ENCODE data around the gene SORL1.
"Not testable (repeated sequence)": the region's sequence is repeated elsewhere in the genome, so short reads cannot be mapped to it uniquely, and the experiment has no call there.

The SORL1 gene

GRCh38 chr11:121636800-121637176 is 184.7 kb downstream of the SORL1 start:
- H3K36me3 ChIP-seq: peaks cover 35% of the 10 kb centered on the region
- no peak for TF ChIP-seq CTCF (IDR thresholded peaks at IDR 0.05)
- H3K4me1 ChIP-seq (ENCODE audit: control insufficient read depth in 1 of 2, insufficient read depth in 1 of 2, low read depth in 1 of 2, low read length in 1 of 2): no peaks in the 10 kb centered on the region
- H3K4me3 ChIP-seq (ENCODE audit: low read depth in 1 of 2, low read length in 1 of 2): no peak overlapping the region
- H3K27ac ChIP-seq: no peak overlapping the region
- H3K27me3 ChIP-seq: no peaks in the 10 kb centered on the region
- no peaks in the 10 kb centered on the region for H3K9me3 ChIP-seq

GRCh38 chr11:121637587-121637986 is 185.5 kb downstream of the SORL1 start:
- H3K4me1 ChIP-seq (ENCODE audit: control insufficient read depth in 1 of 2, insufficient read depth in 1 of 2, low read depth in 1 of 2, low read length in 1 of 2); H3K9me3 ChIP-seq; H3K4me3 ChIP-seq (ENCODE audit: low read depth in 1 of 2, low read length in 1 of 2); H3K27me3 ChIP-seq; H3K27ac ChIP-seq: not testable (repeated sequence)
- peaks cover 27% of the 10 kb centered on the region for H3K36me3 ChIP-seq

GRCh38 chr11:121643479-121644186 is 191.5 kb downstream of the SORL1 start:
- H3K9me3 ChIP-seq: no peaks in the 10 kb centered on the region

GRCh38 chr11:121644187-121644512 is 192.0 kb downstream of the SORL1 start:
- Histone ChIP-seq H3K4me3 (ENCODE audit: low read depth in 1 of 2, low read length in 1 of 2) (no peak overlapping the region), H3K36me3 (peaks cover 5% of the 10 kb centered on the region), H3K27ac (no peak overlapping the region), H3K27me3 (no peaks in the 10 kb centered on the region), H3K4me1 (ENCODE audit: control insufficient read depth in 1 of 2, insufficient read depth in 1 of 2, low read depth in 1 of 2, low read length in 1 of 2) (no peaks in the 10 kb centered on the region), H3K9me3 (no peaks in the 10 kb centered on the region)
- TF ChIP-seq CTCF (IDR thresholded peaks at IDR 0.05): no peak

More at GRCh38 chr11:121643479-121644186, 191.5 kb downstream of the SORL1 start:
- Histone ChIP-seq H3K27me3 (no peaks in the 10 kb centered on the region), H3K36me3 (peaks cover 5% of the 10 kb centered on the region), H3K4me3 (ENCODE audit: low read depth in 1 of 2, low read length in 1 of 2) (no peak overlapping the region), H3K4me1 (ENCODE audit: control insufficient read depth in 1 of 2, insufficient read depth in 1 of 2, low read depth in 1 of 2, low read length in 1 of 2) (no peaks in the 10 kb centered on the region), H3K27ac (no peak overlapping the region)
- TF ChIP-seq CTCF (IDR thresholded peaks at IDR 0.05): no peak

GRCh38 chr11:121645001-121645400 is 192.9 kb downstream of the SORL1 start:
- no peaks in the 10 kb centered on the region for H3K9me3 ChIP-seq
- no peak for TF ChIP-seq CTCF (IDR thresholded peaks at IDR 0.05)

GRCh38 chr11:121645596-121645995 is 193.5 kb downstream of the SORL1 start:
- TF ChIP-seq CTCF (IDR thresholded peaks at IDR 0.05): no peak
- no peak overlapping the region for H3K27ac ChIP-seq
- peaks cover 5% of the 10 kb centered on the region for H3K36me3 ChIP-seq

More at GRCh38 chr11:121645001-121645400, 192.9 kb downstream of the SORL1 start:
- Histone ChIP-seq H3K36me3 (peaks cover 5% of the 10 kb centered on the region), H3K27me3 (no peaks in the 10 kb centered on the region), H3K27ac (no peak overlapping the region), H3K4me3 (ENCODE audit: low read depth in 1 of 2, low read length in 1 of 2) (no peak overlapping the region), H3K4me1 (ENCODE audit: control insufficient read depth in 1 of 2, insufficient read depth in 1 of 2, low read depth in 1 of 2, low read length in 1 of 2) (no peaks in the 10 kb centered on the region)

More at GRCh38 chr11:121645596-121645995, 193.5 kb downstream of the SORL1 start:
- Histone ChIP-seq H3K4me1 (ENCODE audit: control insufficient read depth in 1 of 2, insufficient read depth in 1 of 2, low read depth in 1 of 2, low read length in 1 of 2) (no peaks in the 10 kb centered on the region), H3K27me3 (no peaks in the 10 kb centered on the region), H3K9me3 (no peaks in the 10 kb centered on the region), H3K4me3 (ENCODE audit: low read depth in 1 of 2, low read length in 1 of 2) (no peak overlapping the region)
